HG02571 (cell line): Measurements from ENCODE around the gene TIMP4.

ENCODE experiments used
- ATAC-seq: cut with Tn5 transposase; IDR thresholded peaks from one replicate; pipeline ENCODE4 v1.9.1; 2021; ENCODE audit warnings: mild to moderate bottlenecking, moderate library complexity; ENCODE audit not compliant: unreplicated experiment

Gene TIMP4

GRCh38 chr3:12158387-12159226 lies at the start of gene TIMP4:
TIMP4 (minus strand) TSS chr3:12158912; CDS start chr3:12158840, 72 bp downstream.
- ATAC-seq = no peak

- no peak for ATAC-seq
Observed at GRCh38 chr3:12205171-12205570, 46.5 kb upstream of the TIMP4 start.

- no peak for ATAC-seq
Observed at GRCh38 chr3:12201813-12202212, 43.1 kb upstream of the TIMP4 start.

GRCh38 chr3:12198301-12198700 lies 39.6 kb upstream of the TIMP4 start:
- no peak for ATAC-seq

DNA sequence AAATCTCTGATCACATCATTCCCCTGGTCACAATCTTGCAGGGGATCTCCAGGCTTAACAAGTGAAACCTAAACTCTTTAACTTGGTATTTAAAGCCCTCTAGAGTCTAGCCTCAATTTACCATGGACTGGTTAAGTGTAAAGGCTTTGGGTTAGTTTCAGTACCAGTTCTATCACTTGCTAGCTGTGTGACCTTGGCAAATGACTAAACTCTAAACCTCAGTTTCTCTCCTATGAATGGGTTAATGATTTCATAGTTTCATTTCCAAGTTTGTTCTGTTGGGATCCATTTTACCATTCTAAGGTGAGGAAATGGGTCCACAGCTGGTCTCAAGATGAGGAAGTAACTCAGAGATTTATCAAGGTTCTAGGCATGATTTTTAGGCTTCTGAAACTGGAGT lies 38.8 kb upstream of the TIMP4 start:
- peak; percentile 34 for ATAC-seq

- ATAC-seq = no peak
Observed at GRCh38 chr3:12196684-12197083, 38.0 kb upstream of the TIMP4 start.

DNA sequence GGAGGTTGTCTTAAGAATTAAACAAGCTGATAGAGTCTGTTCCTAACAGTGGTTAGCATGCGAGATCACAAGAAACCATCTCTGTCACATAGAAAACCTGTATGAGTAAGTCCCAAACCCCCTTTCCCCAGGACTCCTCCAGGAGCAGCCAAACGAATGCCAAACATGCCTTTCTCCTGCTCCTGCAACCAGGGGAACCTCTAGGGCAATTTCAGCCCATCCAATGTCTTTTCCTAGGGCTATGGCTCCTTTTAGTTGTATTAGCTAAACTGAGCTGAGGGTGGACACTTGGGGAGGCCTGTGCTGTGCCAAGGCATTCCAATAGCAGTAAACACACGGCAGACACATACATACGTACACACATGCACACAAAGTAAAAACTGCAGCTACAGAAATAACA lies 36.5 kb upstream of the TIMP4 start:
- ATAC-seq = no peak

DNA sequence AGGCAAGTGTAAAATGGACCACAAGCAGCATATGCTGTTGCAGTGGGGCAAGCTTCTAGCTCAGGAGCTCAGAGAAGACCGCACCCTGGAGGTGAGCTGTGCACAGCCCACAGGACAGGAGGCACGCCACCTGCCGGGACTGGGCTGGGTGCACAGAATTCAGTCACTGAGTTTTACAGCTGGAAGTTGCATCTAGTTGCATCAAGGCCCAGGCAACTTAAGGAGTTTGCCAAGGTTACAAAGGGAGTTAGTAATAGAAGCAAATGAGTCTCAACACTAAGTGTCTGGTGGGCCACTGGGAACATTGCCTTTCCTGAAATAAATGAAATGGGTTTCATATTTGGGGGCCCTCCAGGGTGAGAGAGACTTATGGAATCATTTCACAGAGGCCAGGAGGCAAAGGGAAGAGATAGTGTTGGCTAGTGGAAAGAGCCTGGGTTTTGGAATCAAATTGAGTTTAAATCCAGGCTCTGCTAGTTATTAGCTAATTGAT lies 36.0 kb upstream of the TIMP4 start:
- ATAC-seq = peak; percentile 51

DNA sequence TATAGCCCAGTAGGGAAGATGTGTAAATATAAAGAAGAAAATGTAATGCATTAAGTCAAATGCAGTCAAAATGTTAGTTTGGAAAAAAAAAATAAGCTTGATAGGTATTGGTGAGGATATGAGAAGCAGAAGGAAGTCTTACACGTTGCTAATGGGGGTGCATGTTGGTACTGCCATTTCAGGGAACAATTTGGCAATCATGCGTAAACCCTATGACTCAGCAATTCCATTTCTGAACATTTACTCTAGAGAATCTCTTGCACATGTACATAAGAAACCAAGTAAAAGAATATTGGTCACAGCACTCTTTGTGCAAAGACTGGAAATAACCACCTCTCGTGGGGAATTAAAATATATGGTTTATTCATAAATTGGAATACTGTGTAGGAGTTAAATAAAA lies 35.5 kb upstream of the TIMP4 start:
- ATAC-seq = peak; percentile 29

- peak; percentile 48 for ATAC-seq
Observed at GRCh38 chr3:12193485-12194165, 34.9 kb upstream of the TIMP4 start.

- no peak for ATAC-seq
Observed at GRCh38 chr3:12192655-12193484, 34.2 kb upstream of the TIMP4 start.

GRCh38 chr3:12192173-12192572 lies 33.5 kb upstream of the TIMP4 start:
- no peak for ATAC-seq

DNA sequence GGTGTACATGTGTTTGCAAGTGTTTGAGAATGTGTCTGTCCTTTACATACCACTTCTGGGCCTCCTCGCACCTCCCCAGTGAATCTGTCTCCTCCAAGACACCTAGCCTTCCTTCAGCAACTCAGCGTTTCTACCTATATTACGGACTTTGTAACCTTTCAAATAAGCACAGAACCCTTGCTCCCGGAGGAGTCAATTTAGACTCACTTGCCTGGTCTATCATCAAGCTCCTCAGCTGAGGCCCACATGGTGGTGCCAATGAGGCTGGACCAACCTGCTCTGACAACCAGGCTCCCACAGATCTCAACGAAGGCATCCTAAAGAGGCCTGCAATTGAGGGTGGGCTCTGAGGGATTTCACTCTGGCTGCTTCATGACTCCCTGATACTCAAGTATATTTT lies 32.8 kb upstream of the TIMP4 start:
- no peak for ATAC-seq

DNA sequence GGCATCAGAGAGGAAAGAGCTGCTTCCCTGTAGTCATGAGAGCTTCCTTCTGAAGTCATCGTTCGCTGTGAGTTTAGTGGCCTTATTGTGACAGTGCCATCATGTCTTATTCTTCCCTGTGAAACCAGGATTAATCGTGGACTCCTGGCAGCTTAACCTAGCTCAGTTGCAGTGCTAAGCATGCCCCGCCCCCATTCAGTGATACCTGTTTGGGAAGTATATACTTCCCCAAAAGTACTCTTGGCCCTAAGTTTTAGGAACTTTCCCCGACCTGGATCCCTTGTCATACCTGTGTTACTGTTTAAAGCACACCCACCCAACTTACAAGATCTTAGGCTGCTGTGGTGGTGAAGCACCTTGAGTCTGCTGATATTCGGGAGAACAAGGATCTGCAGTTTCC lies 32.1 kb upstream of the TIMP4 start:
- ATAC-seq = no peak

GRCh38 chr3:12190221-12190807 lies 31.6 kb upstream of the TIMP4 start:
- no peak for ATAC-seq

DNA sequence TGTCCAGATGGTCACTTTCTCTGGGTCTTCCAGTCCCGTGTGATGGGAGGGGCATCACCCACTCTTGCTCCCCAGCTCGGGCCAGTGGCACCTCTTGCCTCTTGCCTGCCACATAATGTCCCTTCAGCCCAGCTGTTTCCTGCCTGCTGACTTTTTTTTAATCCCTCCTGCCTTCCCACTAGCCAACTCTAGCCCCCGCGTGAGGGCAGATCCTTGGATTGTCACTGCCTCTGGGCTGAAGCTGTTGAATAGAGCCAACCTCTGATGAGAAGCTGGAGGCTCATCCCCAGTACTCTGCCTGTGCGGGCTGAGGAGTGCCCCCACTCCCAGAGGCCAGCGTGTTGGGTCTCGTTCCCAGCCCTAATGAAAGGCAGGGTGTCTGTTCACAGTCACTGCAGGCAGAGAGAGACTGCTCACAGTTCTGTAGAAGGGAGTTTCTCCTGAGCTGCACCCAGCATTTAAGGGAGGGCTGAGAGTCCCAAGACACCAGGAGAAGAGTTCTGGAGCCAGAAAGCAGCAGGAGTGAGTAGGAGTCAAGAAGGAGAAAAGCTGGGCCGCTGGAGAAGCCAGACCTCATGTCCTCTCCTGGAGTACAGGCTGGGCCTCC lies 30.1 kb upstream of the TIMP4 start:
- ATAC-seq = no peak

DNA sequence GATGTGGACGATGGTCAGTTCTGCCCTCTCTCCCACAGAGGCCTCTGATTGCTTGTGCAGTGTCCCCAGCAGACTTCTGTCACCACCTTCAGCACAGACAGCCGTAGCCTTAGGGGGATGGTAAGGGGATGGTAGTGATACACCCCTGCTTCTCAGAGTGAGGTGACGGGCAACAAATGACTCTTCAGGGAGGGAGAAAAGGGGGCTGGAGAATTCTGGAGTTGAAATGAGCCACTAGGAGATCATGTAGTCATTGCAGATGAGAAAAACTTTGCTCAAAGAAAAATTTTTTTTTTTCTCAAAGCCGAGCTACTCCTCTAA lies 29.6 kb upstream of the TIMP4 start:
- ATAC-seq = no peak

DNA sequence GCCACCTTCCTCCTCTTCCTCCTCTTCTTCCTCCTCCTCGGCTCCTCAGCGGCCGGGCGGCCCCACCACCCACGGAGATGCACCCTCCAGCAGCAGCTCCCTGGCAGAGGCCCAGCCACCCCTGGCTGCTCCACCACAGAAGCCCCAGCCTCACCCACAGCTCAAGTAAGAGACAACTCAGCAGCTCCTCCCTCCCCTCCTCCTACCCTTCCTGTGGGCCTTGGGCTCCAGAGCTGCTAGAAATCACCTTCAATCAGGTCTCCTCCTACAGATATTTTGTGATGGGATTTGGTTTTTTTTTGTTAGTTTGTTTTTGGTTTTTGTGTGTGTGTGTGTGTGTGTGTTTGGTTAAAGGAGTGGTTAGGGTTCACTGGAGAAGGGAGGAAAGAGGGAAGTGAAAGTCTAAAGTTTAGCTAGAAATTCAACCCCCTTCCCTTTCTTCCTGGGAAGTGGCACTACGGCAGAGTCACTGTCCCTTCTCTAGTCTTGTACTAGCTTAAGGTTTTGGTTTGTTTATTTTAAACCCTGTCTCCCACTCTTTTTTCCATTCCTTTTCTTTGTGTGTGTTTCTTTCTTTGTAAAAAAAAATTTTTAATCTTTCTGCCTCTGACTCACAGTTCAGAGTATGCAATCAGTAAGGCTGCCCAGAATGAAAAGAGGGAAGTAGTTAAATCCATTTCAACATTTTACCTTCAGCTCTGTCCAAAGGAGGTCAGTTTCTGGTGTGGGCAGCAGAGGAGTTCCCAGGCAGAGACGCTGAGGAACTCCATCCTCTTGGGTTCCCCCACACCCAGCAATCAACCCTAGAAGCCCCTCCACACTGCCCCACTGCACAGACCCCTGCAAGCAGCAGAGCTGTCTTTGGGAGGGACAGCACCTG lies 29.0 kb upstream of the TIMP4 start:
- peak; percentile 51 for ATAC-seq

DNA sequence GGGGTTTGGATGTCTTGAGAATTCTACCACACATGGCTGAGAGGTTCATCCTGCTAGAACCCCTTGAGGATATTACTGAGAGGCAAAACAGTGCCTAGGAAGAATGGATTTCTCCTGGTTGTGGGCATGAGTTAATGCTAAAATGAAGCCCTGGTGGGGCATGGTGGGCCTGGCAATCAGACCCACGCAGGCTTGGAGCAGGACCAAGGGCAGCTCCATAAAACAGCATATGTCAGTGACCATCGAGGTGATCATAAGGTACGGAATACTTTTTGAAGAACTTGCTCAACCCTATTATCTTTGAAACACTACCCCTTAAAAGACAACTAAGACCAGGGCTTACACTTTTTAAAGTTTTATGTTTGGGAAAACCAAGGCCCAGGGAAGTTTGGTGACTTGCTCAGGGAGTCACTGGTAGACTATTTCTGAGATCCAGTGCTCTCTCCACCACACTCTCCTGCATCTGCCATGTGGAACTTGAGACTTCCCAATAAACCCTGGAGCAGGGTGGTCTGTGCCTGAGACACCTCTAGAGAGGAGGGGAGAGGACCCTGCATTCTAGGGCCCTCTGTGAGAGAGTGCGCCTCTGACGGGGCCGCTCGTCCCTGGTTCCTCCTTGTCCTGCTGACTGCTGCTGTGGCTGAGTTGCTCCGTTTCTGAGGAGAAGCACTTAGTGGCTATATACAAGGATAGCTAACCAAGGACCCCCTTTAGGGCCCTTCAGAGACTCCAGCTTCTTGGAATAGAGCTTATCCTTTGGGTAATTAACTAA lies 28.0 kb upstream of the TIMP4 start:
- no peak for ATAC-seq
